H1 (cell line): ENCODE results near the gene FHAD1. TPM values are rescaled to one million over a fixed set of nuclear protein-coding genes. Genes with fewer than 3 reads are reported as not detected.

Experiments used
- CTCF ChIA-PET: fragments of 300-600 bp; sonication (Branson Sonifier 250); formaldehyde crosslinking; loops from one replicate; lab custom pipeline; 2021; ENCODE audit not compliant: partially characterized antibody; lab: Charles Lee
- POLR2A ChIA-PET: fragments of 300-600 bp; sonication (Branson Sonifier 250); formaldehyde crosslinking; loops from one replicate; lab custom pipeline; 2021; ENCODE audit warnings: inconsistent platforms; ENCODE audit not compliant: partially characterized antibody; lab: Charles Lee
- DNase-seq, 2 experiments: peaks; one replicate each; pipeline versions ENCODE4 v3.0.0 to v3.0.0-alpha.2; 2010 to 2022; ENCODE audit warnings: low spot score in 2 of 2, low read depth in 1 of 2, mixed read lengths in 1 of 2
- FAIRE-seq: peaks from 2 replicates; lab custom pipeline; 2011; peaks lifted over from hg19 to GRCh38; lab: Jason Lieb, UNC
- H2AFZ ChIP-seq: 2 replicates; pipeline ENCODE4 v1.8.1; 2012; ENCODE audit warnings: low read length, inconsistent platforms
- H2AK5ac ChIP-seq: 2 replicates; pipeline ENCODE4 v1.6.1; 2013; ENCODE audit warnings: low read depth, low read length
- H2BK120ac ChIP-seq: replicated peaks from 2 replicates; pipeline ENCODE3; 2013; ENCODE audit warnings: low read depth, low read length, inconsistent platforms
- H2BK12ac ChIP-seq: 2 replicates; pipeline ENCODE4 v1.6.1; 2013; ENCODE audit warnings: low read depth, low read length
- H2BK15ac ChIP-seq: 2 replicates; pipeline ENCODE4 v1.6.1; 2013; ENCODE audit warnings: low read length
- H2BK20ac ChIP-seq: 2 replicates; pipeline ENCODE4 v1.6.1; 2013; ENCODE audit warnings: low read length
- H2BK5ac ChIP-seq: 2 replicates; pipeline ENCODE4 v1.6.1; 2013; ENCODE audit warnings: low read depth, low read length
- H3K14ac ChIP-seq: 2 replicates; pipeline ENCODE4 v1.6.1; 2013; ENCODE audit warnings: inconsistent platforms; ENCODE audit not compliant: insufficient read length
- H3K18ac ChIP-seq: 2 replicates; pipeline ENCODE4 v1.6.1; 2013; ENCODE audit warnings: low read length; ENCODE audit errors: extremely low read depth
- H3K23ac ChIP-seq: 2 replicates; pipeline ENCODE4 v1.6.1; 2013; ENCODE audit warnings: inconsistent platforms; ENCODE audit not compliant: insufficient read length
- H3K23me2 ChIP-seq: 2 replicates; pipeline ENCODE4 v1.6.1; 2013; ENCODE audit warnings: low read depth, low read length
- H3K27ac ChIP-seq: 2 replicates; pipeline ENCODE4 v1.6.1; 2011; ENCODE audit warnings: low read depth, low read length, inconsistent platforms
- H3K27me3 ChIP-seq, 4 experiments: replicated peaks in 1 of 4; 1 replicate in 1 of 4; 2 replicates in 3 of 4; pipeline versions ENCODE4 v1.6.1 to v1.8.1; 2011 to 2013; ENCODE audit warnings: low read length in 3 of 4, mild to moderate bottlenecking in 3 of 4, inconsistent platforms in 2 of 4, mixed read lengths in 2 of 4, moderate library complexity in 1 of 4; ENCODE audit not compliant: control insufficient read depth in 3 of 4, insufficient read depth in 3 of 4; ENCODE audit errors: extremely low read depth in 1 of 4
- H3K36me3 ChIP-seq, 4 experiments: 2 replicates each; pipeline versions ENCODE4 v1.6.1 to v1.8.1; 2011 to 2013; ENCODE audit warnings: mild to moderate bottlenecking in 4 of 4, low read length in 3 of 4, moderate library complexity in 2 of 4, control low read depth in 1 of 4, inconsistent platforms in 1 of 4; ENCODE audit not compliant: insufficient read depth in 4 of 4, control insufficient read depth in 2 of 4
- H3K4ac ChIP-seq: replicated peaks from 2 replicates; pipeline ENCODE3; 2013; ENCODE audit warnings: low read length, low read depth, mixed read lengths, inconsistent platforms; ENCODE audit not compliant: insufficient read length
- H3K4me1 ChIP-seq, 4 experiments: replicated peaks in 1 of 4; 1 replicate in 1 of 4; 2 replicates in 3 of 4; pipeline versions ENCODE4 v1.6.1 to v1.8.1; 2011 to 2013; ENCODE audit warnings: low read length in 3 of 4, inconsistent platforms in 2 of 4, mixed read lengths in 1 of 4; ENCODE audit not compliant: insufficient read depth in 4 of 4, control insufficient read depth in 3 of 4
- H3K4me2 ChIP-seq, 2 experiments: 2 replicates each; pipeline versions ENCODE4 v1.6.1 to v1.8.1; 2011 to 2013; ENCODE audit warnings: low read depth in 2 of 2, low read length in 2 of 2, control low read depth in 1 of 2, inconsistent platforms in 1 of 2, mild to moderate bottlenecking in 1 of 2; ENCODE audit not compliant: insufficient read depth in 1 of 2
- H3K4me3 ChIP-seq, 4 experiments: fragments of 200-600, 300-600 bp in 1 of 4; sonication (generic), shearing (Covaris generic), sonication (Bioruptor Twin) in 1 of 4; 2 replicates each; pipeline versions ENCODE4 v1.5.1 to v1.8.1; 2011 to 2016; ENCODE audit warnings: low read length in 4 of 4, low read depth in 3 of 4, control low read depth in 2 of 4, inconsistent platforms in 2 of 4, mild to moderate bottlenecking in 2 of 4, mixed read lengths in 1 of 4, moderate library complexity in 1 of 4; ENCODE audit not compliant: insufficient read depth in 2 of 4; ENCODE audit errors: extremely low read depth in 1 of 4
- H3K56ac ChIP-seq: replicated peaks from 2 replicates; pipeline ENCODE3; 2013; ENCODE audit warnings: low read depth, mild to moderate bottlenecking, mixed read lengths, low read length, inconsistent platforms; ENCODE audit not compliant: insufficient read length
- H3K79me1 ChIP-seq: 2 replicates; pipeline ENCODE4 v1.6.1; 2013; ENCODE audit warnings: low read depth, low read length, control low read depth
- H3K79me2 ChIP-seq, 2 experiments: 2 replicates each; pipeline versions ENCODE4 v1.6.1 to v1.8.1; 2012 to 2013; ENCODE audit warnings: low read length in 2 of 2, mild to moderate bottlenecking in 2 of 2, inconsistent platforms in 1 of 2; ENCODE audit not compliant: insufficient read depth in 2 of 2, control insufficient read depth in 1 of 2
- H3K9ac ChIP-seq, 4 experiments: replicated peaks in 1 of 4; 1 replicate in 1 of 4; 2 replicates in 3 of 4; pipeline versions ENCODE4 v1.6.1 to v1.8.1; 2011 to 2013; ENCODE audit warnings: low read depth in 3 of 4, low read length in 3 of 4, control low read depth in 2 of 4, mild to moderate bottlenecking in 2 of 4, moderate library complexity in 2 of 4, inconsistent platforms in 1 of 4; ENCODE audit errors: extremely low read depth in 1 of 4
- H3K9me3 ChIP-seq, 2 experiments: 2 replicates each; pipeline versions ENCODE4 v1.6.1 to v1.8.1; 2012 to 2013; ENCODE audit warnings: mild to moderate bottlenecking in 2 of 2, moderate library complexity in 2 of 2, control low read depth in 1 of 2, inconsistent platforms in 1 of 2, low read depth in 1 of 2, low read length in 1 of 2, mixed read lengths in 1 of 2; ENCODE audit not compliant: insufficient read depth in 2 of 2
- H4K20me1 ChIP-seq, 2 experiments: replicated peaks in 1 of 2; 2 replicates each; pipeline versions ENCODE3 to v1.8.1; 2011 to 2013; ENCODE audit warnings: inconsistent platforms in 2 of 2, low read length in 2 of 2, mild to moderate bottlenecking in 1 of 2; ENCODE audit not compliant: insufficient read depth in 2 of 2, control insufficient read depth in 1 of 2
- H4K5ac ChIP-seq: 2 replicates; pipeline ENCODE4 v1.6.1; 2013; ENCODE audit warnings: low read length, low read depth, mixed read lengths, inconsistent platforms; ENCODE audit not compliant: insufficient read length
- H4K8ac ChIP-seq: 2 replicates; pipeline ENCODE4 v1.8.0; 2013; ENCODE audit warnings: mild to moderate bottlenecking, moderate library complexity, low read length, inconsistent platforms; ENCODE audit not compliant: insufficient read depth; ENCODE audit errors: extremely low read depth
- H4K91ac ChIP-seq: replicated peaks from 2 replicates; pipeline ENCODE3; 2013; ENCODE audit warnings: low read length, mixed read lengths, inconsistent platforms; ENCODE audit not compliant: insufficient read length
- ASH2L ChIP-seq: fragments of 200-600, 300-600 bp; sonication (generic); IDR thresholded peaks from one replicate; pipeline ENCODE4 v1.7.1; 2017; ENCODE audit warnings: low read length
- CBX8 ChIP-seq: fragments of 300-800, 300-1000 bp; sonication (generic); IDR thresholded peaks from 2 replicates; pipeline ENCODE4 v1.7.1; 2016; ENCODE audit warnings: low read depth, low read length, borderline replicate concordance
- CTBP2 ChIP-seq: IDR thresholded peaks from 2 replicates; pipeline ENCODE4 v1.7.0; 2011; ENCODE audit warnings: borderline replicate concordance, mild to moderate bottlenecking, moderate library complexity, mixed read lengths, low read length; ENCODE audit not compliant: insufficient read depth, insufficient read length
- GABPA ChIP-seq: IDR thresholded peaks from 2 replicates; pipeline ENCODE4 v1.6.1; 2011; ENCODE audit warnings: mild to moderate bottlenecking, low read length, moderate library complexity, borderline replicate concordance; ENCODE audit not compliant: insufficient read depth
- GTF2F1 ChIP-seq: IDR thresholded peaks from 2 replicates; pipeline ENCODE4 v1.6.1; 2012; ENCODE audit warnings: low read depth, low read length, improper control_type of control experiment, borderline replicate concordance
- JUN ChIP-seq: IDR thresholded peaks from 2 replicates; pipeline ENCODE4 v1.6.1; 2011; ENCODE audit warnings: low read depth, mild to moderate bottlenecking, improper control_type of control experiment, low read length
- KDM4A ChIP-seq: IDR thresholded peaks from one replicate; pipeline ENCODE4 v1.7.1; 2012; ENCODE audit warnings: low read depth, mild to moderate bottlenecking, moderate library complexity, low read length, inconsistent platforms; ENCODE audit not compliant: severe bottlenecking
- PHF8 ChIP-seq: fragments of 200-600 bp; sonication (generic); conservative IDR thresholded peaks from 2 replicates; pipeline ENCODE4 v1.7.1; 2012; ENCODE audit warnings: low read depth, mild to moderate bottlenecking, inconsistent platforms, low read length, moderate library complexity
- POLR2A ChIP-seq, 2 experiments: IDR thresholded peaks; 1 replicate in 1 of 2; 2 replicates in 1 of 2; pipeline ENCODE4 v1.6.1; 2011; ENCODE audit warnings: low read depth in 2 of 2, low read length in 2 of 2, mild to moderate bottlenecking in 2 of 2; ENCODE audit errors: control extremely low read depth in 1 of 2
- RFX5 ChIP-seq: IDR thresholded peaks from 2 replicates; pipeline ENCODE4 v1.6.1; 2011; ENCODE audit warnings: low read depth, low read length, improper control_type of control experiment, borderline replicate concordance
- SAP30 ChIP-seq: fragments of 300-600 bp; sonication (generic); IDR thresholded peaks from 2 replicates; pipeline ENCODE4 v1.7.1; 2012; ENCODE audit warnings: low read length, moderate library complexity, mild to moderate bottlenecking, inconsistent platforms; ENCODE audit not compliant: insufficient read depth, insufficient replicate concordance
- SIRT6 ChIP-seq: IDR thresholded peaks from one replicate; pipeline ENCODE4 v1.7.1; 2012; ENCODE audit warnings: low read length, inconsistent platforms
- SRF ChIP-seq: IDR thresholded peaks from 2 replicates; pipeline ENCODE4 v1.6.1; 2011; ENCODE audit warnings: mild to moderate bottlenecking, low read depth, low read length, moderate library complexity
- TAF7 ChIP-seq: optimal IDR thresholded peaks from 2 replicates; pipeline ENCODE3; 2011; ENCODE audit warnings: low read depth, mild to moderate bottlenecking, inconsistent platforms, low read length, moderate library complexity, borderline replicate concordance
- WGBS, 2 experiments: shearing (Covaris generic) in 1 of 2; methylation state at CpG; one replicate each; pipeline versions ENCODE4 v1.1.6 to v1.1.7; 2013 to 2015; ENCODE audit warnings: low lambda C conversion rate in 2 of 2, mixed read lengths in 2 of 2, inconsistent platforms in 1 of 2, low coverage in 1 of 2, missing lambda C conversion rate in 1 of 2; ENCODE audit not compliant: insufficient replicate concordance in 2 of 2, insufficient coverage in 1 of 2, insufficient read length in 1 of 2; ENCODE audit errors: extremely low coverage in 1 of 2, missing lambda C conversion rate in 1 of 2; 5-methylcytosine and 5-hydroxymethylcytosine counted together
- polyA plus RNA-seq, 7 experiments: library from polyadenylated mRNA; depleted of rRNA in 3 of 7; stranded (reverse) in 5 of 7; unstranded in 2 of 7; fragments of >200 nt in 5 of 7; fragments of 200-250 nt in 2 of 7; gene quantifications; 1 replicate in 5 of 7; 2 replicates in 1 of 7; 4 replicates in 1 of 7; pipeline versions ENCODE4 v1.2.1 to v1.2.3, GENCODE V29; 2011 to 2013; ENCODE audit warnings: missing spikeins in 2 of 7, mixed read lengths in 2 of 7
- total RNA-seq: library from RNA; stranded (reverse); fragmentation: NEBNext Ultra II Directional; extraction: Animal tissue kit (Norgen Biotek cat#: 25700); gene quantifications from 2 replicates; pipeline ENCODE4 v1.2.1, GENCODE V29; 2021
- TF ChIP-seq, protein P1 (sequence below): IDR thresholded peaks from 2 replicates; pipeline ENCODE4 v1.6.1; 2012; ENCODE audit warnings: inconsistent platforms

FHAD1 gene
- total and polyA plus RNA-seq, 2 of the 8 experiments (the other 6 are each of a cell fraction or from before 2014, with no cell fraction given), result 0.39 to 0.69 TPM

GRCh38 chr1:15354580-15354965 is 107.5 kb downstream of the FHAD1 start:
- no peak overlapping the region for H4K91ac ChIP-seq
- H3K79me1 ChIP-seq, result no peaks in the 10 kb centered on the region
- H3K9ac ChIP-seq, result no peak overlapping the region
- no peak overlapping the region for H4K8ac ChIP-seq
- no peak overlapping the region for H3K23ac ChIP-seq
- no peak for FAIRE-seq
- H3K14ac ChIP-seq, result no peak overlapping the region
- H3K4ac ChIP-seq, result no peak overlapping the region
- WGBS, 2 experiments, result 93% methylated on average over 6 of the region's 6 CpGs; no CpG with 5 or more reads in 1 of the 2 experiments
- H3K27me3 ChIP-seq, result 0 out of 7 replicates have a peak, but pooled peaks cover 0 to 3% (median 0%) of the 10 kb centered on the region in 4 experiments
- H2BK5ac ChIP-seq, result no peak overlapping the region
- H4K5ac ChIP-seq, result no peak overlapping the region
- no peak overlapping the region for H2AFZ ChIP-seq
- no peak overlapping the region for H3K27ac ChIP-seq
- H3K23me2 ChIP-seq, result no peaks in the 10 kb centered on the region
- H3K4me1 ChIP-seq, result peaks cover 0 to 3% (median 0%) of the 10 kb centered on the region in 4 experiments; a peak in 1 of 7 replicates
- H2BK15ac ChIP-seq, result no peak overlapping the region
- H3K4me2 ChIP-seq, result no peak overlapping the region
- H2BK12ac ChIP-seq, result no peak overlapping the region
- no peak overlapping the region for H2BK120ac ChIP-seq
- no peak overlapping the region for H3K56ac ChIP-seq
- no peaks in the 10 kb centered on the region for H3K36me3 ChIP-seq
- H3K4me3 ChIP-seq, result no peak overlapping the region
- H2AK5ac ChIP-seq, result no peak overlapping the region
- H3K18ac ChIP-seq, result no peak overlapping the region
- no peaks in the 10 kb centered on the region for H3K9me3 ChIP-seq
- H3K79me2 ChIP-seq, result no peaks in the 10 kb centered on the region
- ChIA-PET CTCF (no interaction called here), POLR2A (no interaction called here)
- H4K20me1 ChIP-seq, result no peaks in the 10 kb centered on the region
- H2BK20ac ChIP-seq, result no peak overlapping the region
- DNase-seq, result no peak
- TF ChIP-seq CBX8 (no peak), SIRT6 (no peak), GABPA (no peak), SRF (no peak), RFX5 (no peak), POLR2A (IDR thresholded peaks at IDR 0.05; ENCODE audit: control extremely low read depth in 1 of 2, low read depth in 2 of 2, low read length in 2 of 2) (no peak), TAF7 (no peak), SAP30 (no peak), CTBP2 (no peak), KDM4A (no peak), GTF2F1 (no peak), PHF8 (no peak), ASH2L (no peak), JUN (no peak)
- TF ChIP-seq, protein P1, sequence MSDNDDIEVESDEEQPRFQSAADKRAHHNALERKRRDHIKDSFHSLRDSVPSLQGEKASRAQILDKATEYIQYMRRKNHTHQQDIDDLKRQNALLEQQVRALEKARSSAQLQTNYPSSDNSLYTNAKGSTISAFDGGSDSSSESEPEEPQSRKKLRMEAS, result no peak
